HL-60/S4 (cell line): ENCODE results near the gene OR10G3.
"Not testable (repeated sequence)": the region's sequence is repeated elsewhere in the genome, so short reads cannot be mapped to it uniquely, and the experiment has no call there.

Source experiments
- in situ Hi-C: fragments of 300-500 bp; cut with MboI; formaldehyde crosslinking; loops from 2 replicates; pipeline ENCODE4 v1.14.3; 2022; ENCODE audit warnings: low sequenced_read_pairs

The OR10G3 gene

DNA sequence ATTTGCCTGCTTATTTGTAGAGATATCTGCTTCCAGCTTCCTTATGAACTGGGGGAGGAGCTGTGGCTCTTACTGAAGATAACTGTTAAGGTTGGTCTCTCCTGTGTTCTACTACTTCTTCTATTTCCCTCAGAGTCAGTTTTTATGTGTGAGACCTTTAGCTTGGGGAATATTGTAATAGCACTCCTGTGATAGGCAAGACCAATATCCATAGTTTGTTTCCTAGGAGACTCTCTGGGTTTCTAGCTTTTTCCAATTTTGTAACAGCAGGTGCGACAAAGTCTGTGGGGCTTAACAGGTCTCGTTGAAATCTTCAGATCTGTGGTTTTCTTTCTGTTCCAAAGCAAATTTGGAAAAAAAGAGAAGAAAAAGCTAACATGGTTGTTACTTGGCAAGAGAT, at the start of gene OR10G3:
OR10G3 (minus strand) TSS at position 101 of the 400 bp plus-strand sequence. CDS start 9,332 bp downstream, outside the sequence.
- in situ Hi-C loops, result no loop called here

- in situ Hi-C loops, result no loop called here
Observed at GRCh38 chr14:21626491-21627230, 46.8 kb upstream of the OR10G3 start.

- in situ Hi-C loops, result no loop called here
Observed at GRCh38 chr14:21617614-21618013, 37.7 kb upstream of the OR10G3 start.

DNA sequence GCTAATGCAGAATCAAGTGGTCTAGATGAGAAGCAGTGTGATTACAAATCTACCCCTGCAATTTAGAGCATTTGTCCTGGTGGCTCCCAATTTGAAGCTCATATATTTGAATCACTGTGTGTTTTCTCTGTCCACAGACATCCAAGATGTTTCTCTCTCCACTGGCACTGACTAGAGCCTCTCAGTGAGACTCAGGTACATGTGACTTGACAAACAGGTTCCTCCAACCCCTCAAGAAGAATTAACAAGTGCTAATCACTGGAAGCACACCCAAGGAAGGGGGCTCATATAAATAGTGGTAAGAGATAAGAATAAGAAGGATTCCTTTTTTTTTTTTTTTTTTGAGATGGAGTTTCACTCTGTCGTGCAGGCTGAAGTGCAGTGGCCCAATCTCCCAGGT, 34.4 kb upstream of the OR10G3 start:
- in situ Hi-C loops, result no loop called here

DNA sequence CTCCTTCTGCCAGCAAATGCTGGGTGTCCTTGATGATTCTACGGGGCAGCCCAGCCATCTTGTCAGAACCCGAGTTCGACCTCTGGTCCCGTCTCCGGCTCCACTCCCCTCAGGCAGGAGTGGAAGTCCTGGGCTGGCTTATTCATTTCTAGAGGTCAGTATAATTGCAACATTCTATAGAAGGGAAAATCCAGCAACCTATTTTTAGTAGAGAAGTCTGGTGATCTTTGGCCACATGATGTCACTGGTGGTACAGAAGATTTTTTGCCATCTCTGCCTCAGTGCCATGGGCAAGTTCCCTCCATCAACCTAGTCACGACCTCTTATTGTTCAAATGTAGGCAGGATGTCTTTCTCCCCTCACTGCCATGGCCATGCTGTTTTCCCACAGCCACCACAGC, 32.4 kb upstream of the OR10G3 start:
- in situ Hi-C loops, result no loop called here

DNA sequence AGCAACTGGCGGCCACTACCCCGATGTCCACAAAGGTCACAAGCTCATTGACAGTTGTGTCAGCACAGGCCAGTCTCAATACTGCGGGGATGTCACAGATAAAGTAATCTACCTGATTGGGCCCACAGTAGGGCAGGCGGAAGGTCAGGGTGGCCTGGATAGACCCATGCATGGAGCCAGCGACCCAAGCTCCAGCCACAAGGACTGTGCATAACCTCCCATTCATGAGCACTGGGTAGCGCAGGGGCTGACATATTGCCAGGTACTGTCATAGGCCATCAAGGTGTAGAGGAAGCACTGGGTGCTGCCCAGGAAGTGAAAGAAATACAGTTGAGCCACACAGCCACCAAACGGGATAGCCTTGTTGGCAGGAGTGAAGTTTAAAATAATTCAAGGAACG, 22.3 kb upstream of the OR10G3 start:
- in situ Hi-C loops, result not testable (repeated sequence)

DNA sequence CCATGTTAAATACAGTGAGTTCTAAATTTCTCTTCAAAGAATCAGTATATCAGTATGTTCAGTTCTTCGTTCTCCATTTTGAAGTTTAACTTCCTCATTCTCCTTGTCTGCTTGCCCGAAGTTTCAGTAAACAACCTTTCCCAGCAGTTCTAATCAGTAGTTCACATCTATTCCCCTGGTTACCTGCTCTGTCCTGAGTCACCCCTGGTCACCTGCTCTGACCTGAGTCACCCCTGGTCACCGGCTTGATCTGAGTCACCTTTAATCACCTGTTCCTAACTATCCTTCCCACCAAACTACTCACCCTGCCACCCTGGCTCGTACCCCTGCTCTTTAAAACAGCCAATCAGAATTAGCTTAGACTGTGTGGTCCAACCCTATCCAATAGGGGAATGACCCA, 9.4 kb upstream of the OR10G3 start:
- in situ Hi-C loops, result no loop called here

- in situ Hi-C loops, result no loop called here
Observed at GRCh38 chr14:21575661-21576060, 4.2 kb downstream of the OR10G3 start.

DNA sequence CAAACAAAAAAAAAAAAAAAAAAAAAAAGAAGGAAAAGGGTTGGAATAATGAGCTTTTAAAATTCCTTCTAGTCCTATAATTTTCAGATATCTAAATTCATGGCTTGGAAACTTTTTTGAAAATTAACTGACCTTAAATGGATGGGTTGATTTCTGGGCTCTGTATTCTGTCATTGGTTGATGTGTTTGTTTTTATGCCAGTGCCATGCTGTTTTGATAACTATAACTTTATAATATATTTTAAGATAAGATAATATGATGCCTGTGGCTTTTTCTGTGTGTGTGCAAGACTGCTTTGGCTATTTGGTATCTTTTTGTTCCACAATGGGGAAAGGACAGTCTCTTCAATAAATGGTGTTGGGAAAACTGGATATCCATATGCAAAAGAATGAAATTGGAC, 7.3 kb downstream of the OR10G3 start:
- in situ Hi-C loops, result no loop called here

GRCh38 chr14:21558703-21559170, 21.1 kb downstream of the OR10G3 start:
- in situ Hi-C loops, result no loop called here

GRCh38 chr14:21557084-21557901, 22.6 kb downstream of the OR10G3 start:
- in situ Hi-C loops, result no loop called here

DNA sequence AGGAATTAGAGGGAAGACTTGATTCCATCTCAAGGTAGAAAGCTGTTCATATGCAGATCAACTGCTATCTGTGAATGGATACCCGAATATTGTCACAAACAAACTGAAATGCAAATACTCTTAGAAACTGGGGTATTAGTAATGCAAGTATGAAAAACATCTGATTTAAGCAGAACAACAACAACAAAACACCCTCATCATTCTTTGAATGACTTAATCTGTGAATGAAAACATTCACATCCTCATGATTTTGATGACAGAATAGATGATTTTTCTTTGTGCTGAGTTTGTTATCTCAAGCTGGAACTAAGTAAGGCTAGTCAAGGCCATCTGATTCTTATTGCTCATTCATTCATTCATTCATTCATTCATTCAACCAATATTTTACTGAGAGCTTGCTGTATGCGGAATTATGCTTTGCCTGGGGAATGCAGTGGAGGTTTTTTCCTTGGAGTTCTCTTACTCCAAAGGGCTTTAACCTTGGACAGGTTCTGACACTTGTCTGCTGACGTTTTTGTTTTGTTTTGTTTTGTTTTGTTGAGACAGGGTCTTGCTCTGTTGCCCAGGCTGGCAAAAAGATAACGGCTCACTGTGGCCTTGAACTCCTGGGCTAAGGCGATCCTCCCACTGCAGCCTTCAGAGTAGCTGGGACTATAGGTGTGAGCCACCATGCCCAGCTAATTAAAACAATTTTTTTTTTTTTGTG, 23.3 kb downstream of the OR10G3 start:
- in situ Hi-C loops, result no loop called here

DNA sequence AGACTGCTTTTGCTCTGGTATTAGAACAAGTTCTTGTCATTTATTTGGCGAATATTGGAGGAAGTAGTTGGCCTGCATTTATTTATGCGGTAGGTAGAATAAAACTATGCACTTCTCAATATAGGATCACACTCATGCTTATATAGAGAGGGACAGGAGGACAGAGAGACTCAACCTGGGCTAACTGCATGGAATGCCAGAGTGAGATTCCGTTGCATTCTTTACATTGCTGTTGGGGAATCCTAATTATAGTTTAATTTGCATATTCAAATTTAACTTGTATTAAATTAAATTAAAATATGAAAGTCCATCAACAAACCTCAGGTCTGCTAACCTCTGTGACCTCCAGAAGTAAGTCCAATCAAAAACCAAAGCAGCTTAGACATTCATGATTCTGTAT, 26.6 kb downstream of the OR10G3 start:
- in situ Hi-C loops, result no loop called here

DNA sequence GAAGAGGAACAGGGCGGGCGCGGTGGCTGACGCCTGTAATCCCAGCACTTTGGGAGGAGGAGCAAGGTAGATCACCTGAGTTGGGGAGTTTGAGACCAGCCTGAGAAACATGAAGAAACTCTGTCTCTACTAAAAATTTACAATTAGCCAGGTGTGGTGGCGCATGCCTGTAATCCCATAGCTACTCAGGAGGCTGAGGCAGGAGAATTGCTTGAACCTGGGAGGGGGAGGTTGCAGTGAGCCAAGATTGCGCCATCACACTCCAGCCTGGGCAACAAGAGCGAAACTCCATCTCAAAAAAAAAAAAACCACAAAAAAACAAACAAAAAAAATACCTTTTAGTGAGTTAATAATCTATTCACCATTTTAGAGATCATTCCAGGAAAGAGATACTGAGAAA, 35.3 kb downstream of the OR10G3 start:
- in situ Hi-C loops, result not testable (repeated sequence)

DNA sequence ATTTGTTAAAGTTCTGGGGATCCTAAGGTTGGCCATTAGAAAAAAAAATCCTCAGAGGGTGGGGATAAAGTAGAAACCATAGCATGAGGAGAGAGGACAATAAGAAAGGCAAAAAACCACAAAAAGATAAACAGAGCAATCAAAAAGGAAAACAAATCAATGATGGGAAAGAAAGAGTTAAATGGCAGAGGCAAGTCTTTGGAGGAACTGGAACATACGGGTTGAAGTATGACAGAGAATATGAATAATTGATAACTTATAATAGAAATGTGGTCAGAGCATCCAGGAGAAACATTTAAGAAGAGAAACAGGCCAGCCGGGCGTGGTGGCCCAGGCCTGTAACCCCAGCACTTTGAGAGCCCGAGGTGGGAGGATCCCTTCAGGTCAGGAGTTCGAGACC, 35.9 kb downstream of the OR10G3 start:
- in situ Hi-C loops, result no loop called here

DNA sequence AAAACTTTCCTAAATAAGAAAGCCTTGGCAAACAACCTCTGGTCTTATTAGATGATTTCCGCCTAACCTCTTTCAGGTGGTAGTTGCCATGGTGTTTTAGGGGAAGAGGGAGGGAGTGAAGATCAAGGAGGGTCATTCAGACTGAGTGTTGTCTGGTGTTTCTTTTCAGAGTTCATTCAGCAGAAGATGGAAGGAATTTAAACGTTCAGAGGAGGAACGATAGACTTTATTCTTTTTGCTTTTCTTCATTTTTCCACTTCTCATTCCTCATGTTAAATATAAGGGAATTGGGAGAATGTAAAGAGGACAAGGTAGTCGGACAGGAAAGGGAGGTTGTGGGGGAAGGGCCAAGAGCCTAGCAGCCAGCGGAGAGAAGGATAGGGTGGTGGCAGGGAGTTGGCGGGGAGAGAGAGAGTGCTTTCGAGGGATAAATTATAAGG, 36.3 kb downstream of the OR10G3 start:
- in situ Hi-C loops, result no loop called here

GRCh38 chr14:21541413-21542074, 38.3 kb downstream of the OR10G3 start:
- in situ Hi-C loops, result no loop called here

- in situ Hi-C loops, result no loop called here
Observed at GRCh38 chr14:21539189-21539940, 40.5 kb downstream of the OR10G3 start.

DNA sequence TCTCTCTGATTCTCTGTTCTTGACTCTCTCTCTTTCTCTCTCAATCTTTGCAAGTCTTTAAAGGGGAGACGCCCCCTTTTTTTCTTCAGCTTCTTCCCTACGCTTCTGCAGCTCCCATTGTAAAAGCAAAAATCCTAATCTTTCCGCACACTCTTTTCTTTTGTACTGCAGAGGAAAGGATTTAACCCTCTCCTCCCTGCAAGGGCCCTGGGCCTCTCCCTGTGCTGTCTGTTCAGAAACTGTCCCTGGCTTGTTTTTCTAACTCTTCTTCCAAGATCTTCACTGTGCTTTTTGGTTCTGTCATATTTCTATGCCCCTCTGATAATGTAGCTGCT, 42.8 kb downstream of the OR10G3 start:
- in situ Hi-C loops, result no loop called here

GRCh38 chr14:21536418-21537089, 43.3 kb downstream of the OR10G3 start:
- in situ Hi-C loops, result no loop called here
